NCI-H2171 treated with DMSO at 0.1 percent for 48 hours (cell line): ENCODE measurements around the gene POLR1C.
A peak's percentile ranks its signal among the peaks of the same experiment; 100 is the strongest.
"Not testable (repeated sequence)": the region's sequence is repeated elsewhere in the genome, so short reads cannot be mapped to it uniquely, and the experiment has no call there.

Experiments
- DNase-seq: peaks from one replicate; lab custom pipeline; 2025; lab: John Stamatoyannopoulos, UW

The POLR1C gene

DNA sequence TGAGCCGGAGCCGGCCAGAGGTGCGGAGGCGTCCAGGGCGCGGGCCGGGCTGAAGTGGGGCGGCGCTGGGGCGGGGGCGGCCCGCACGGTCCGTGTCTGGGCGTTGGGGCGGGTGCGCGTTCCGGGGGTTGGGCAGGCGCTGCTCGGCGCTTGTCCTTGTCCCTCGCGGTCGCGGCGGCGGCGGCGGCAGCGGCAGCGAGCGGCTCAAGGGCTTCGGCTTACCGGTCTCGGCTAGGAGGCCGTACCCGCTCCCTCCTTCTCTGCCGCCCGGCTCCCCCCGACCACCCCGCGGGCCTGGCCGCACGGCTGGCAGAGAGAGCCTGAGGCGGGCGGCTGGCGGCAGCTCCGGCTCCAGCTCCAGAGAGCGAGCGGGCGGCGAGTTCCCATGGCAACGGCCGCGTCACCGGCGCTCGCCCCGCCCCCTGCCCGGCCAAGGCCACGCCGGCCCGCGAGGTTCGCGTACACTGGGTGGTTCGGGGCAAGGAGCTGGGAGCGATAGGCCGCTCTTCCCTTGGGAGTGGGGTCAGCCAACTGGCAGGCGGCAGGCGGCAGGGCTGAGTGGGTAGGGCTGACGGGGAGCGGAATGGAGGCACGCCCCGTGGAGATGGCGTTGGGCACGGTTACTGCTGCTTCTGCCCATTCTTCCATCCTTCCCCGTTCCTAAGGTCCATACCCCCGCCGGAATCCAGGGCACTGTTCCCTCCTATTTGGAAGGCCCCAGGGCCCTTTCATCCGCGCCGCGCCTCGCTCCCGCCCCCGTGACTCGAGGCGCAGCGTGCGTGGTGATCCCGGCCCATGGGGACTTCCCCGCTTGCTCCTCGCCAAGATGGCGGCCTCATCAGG lies 6.7 kb upstream of the POLR1C start, which contains the start of gene LRRC73:
Gene LRRC73, minus strand, starts transcription at position 363 of the 843 bp plus-strand sequence. CDS start 561 bp downstream, outside the sequence.
- DNase-seq, result peak; percentile 29

DNA sequence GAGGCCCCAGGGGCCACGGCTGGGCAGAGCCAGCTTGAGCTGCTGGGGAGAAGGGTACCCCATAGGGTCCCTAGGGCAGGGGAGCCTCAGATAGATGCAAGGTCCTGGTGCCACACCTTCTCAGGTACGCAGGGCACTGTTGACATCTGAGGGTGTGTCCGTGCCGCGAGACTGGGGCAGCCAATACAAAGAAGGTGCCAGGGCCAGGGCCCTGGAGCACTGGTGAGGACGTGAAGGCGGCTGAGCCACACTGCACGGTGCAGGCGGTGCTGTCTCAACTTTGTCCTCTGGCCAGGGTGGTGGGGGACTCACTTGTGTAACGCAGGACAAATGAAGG lies 6.1 kb upstream of the POLR1C start:
- DNase-seq, result no peak

DNA sequence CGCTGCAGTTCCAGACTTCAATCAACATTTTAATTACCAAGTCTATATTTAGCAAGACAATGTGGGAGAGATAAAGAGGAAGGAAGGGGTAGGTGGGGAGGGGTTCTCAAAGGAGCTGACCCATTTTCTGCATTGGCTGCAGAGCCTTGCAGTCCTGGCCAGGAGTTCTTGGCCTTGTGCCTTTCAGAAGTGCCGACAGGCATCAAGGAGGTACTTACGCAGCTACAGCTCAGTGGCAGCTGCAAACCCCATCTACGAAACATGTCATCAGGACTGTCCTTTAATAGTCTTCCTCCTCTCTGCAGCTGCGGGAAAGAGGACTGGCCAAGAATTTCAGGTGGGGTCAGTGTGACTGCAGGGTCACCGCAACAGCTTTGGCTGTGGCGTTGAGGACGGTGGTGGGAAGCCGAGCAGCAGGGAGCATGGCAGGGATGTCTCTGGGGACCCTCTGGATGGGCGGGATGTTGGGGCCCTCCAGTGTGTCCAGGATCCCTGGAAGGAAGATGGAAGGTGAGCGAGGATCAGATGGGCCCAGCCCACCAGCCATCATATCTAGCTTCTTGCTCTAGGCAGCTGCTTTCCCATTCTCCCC lies 5.0 kb upstream of the POLR1C start:
- no peak for DNase-seq

DNA sequence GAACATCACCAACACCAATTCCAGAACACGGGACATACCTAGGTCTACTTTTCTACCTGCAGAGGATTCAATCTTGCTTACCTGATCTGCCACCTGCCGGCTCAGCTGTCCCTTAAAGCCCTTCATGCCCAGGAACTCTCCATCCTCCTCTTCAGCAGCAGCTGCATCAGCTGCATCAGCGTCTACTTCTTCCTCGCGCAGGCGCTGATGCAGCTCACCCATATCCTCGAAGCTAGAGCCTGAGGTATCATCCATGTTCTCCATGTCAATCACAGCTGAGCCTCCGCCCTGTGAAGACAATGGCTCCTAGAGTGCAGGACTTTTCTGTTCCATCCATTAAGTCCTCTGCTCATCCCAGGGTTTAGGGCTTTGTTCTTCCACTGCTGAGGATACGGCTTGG lies 1.1 kb upstream of the POLR1C start:
- no peak for DNase-seq

DNA sequence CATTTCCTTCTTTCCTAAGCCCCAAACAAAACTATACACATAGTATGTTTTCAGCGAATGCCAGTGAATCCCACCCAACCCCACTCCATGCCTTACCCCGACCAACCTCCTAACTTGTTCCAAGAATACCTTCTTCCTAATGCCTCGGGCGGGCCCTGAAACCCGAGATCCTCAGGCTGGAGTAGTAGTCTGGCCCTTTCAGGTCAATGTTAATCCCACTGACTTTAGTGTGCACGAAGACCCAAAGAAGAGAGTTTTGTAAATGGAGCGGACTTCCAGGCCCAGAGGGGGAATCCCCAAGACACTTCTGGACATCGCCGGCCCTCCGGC lies 557 bp upstream of the POLR1C start:
- no peak for DNase-seq

DNA sequence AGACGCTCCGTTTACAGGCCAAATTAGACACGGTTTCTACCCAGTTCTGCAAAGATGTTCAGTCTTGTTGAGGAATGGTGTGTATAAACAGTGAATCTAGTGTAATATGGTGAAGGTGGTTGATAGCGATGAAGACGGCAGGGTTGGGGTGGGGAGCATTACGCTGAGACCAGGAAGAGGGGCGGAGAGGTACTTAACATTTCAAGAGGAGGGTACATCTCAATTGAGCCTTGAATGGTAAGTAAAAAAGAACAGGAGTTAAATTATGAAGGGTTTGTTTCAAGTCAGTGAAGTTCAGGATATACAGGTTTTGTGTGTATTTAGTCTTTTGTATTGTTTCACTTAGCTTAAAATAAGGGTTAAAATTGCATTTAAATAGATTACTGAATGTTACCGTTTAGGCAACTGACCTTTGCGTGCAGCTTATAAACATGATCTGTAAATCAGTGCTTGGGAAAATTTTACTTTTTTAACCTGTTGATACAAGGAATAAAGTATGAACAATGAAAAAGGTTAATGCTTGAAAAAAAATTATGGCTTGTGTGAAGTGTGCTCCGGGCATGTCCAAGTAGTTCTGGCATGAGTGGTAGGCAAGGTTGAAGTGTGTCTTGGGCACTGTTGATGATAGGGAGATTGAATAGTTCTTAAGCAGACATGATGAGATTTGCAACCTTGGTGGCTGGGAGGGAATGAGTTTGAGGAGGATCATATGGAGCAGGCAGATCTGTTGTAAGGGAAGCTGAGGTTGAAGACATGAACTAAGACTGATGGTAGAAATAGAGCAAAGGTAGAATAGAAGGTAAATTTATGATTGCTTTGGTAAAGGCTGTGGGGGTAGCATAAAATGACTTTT lies 842 bp downstream of the POLR1C start:
- DNase-seq, result peak; percentile 39

DNA sequence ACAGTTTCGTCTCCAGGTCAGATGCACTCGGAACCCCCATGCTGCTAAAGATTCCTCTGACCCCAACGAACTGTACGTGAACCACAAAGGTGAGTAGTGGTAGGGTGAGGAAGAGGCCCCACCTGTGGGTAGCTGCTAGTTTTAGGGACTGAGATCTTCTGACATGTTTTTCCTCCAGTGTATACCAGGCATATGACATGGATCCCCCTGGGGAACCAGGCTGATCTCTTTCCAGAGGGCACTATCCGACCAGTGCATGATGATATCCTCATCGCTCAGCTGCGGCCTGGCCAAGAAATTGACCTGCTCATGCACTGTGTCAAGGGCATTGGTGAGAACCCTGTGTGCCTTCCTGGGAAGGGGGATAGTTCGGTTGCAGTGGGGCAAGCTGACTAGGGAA lies 3.2 kb downstream of the POLR1C start:
- no peak for DNase-seq

DNA sequence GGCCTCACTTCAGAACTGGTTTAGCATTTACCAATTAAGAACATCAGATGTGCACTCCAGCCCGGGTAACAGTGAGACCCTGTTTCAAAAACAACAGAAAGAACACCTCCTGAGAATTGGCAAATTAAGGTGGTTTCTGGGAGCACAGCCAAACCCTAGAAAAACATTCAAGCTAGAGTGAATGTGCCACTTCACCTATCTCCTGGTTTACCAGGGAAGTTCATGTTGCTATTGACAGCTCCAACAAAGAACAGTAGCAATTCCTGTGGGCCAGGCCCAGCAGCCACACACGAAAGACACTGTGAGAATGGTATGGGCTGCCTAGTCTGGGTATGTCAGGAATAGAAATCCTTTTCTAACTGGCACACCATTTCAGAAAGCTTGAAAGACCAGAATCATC lies 4.9 kb downstream of the POLR1C start:
- peak; percentile 55 for DNase-seq

DNA sequence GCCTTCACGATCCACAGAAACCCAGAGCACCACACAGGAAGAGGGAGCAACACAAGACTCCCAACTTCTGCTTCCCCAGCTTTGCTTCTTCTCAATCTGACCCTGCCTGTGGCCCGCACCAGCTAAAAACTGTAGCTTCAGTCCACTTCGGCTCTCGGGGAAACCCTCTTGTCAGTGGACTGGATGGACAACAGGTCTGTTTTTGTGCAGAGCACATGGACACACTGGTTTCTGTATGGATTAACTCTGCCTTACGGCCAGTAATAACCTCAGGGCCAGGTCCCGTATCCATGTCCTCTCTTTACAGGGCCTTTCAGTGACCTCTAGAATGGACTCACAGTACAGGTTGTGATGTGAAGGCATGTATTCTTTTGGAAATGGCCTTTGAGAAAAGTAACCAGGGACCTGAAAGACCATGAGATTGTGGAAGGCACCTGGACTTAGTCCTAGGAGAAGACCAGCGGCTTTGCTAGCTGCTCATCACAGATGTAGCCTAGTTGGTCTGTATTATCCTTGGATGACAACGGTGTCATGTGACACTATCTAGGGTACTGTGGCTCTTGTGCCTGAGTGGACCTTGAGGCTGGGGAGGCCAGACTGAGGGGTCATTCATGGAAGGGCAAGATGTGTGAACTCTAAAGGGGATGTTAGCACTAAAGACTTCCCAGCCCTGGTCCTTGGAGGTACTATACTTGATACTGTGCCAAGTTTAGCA lies 5.8 kb downstream of the POLR1C start:
- no peak for DNase-seq

DNA sequence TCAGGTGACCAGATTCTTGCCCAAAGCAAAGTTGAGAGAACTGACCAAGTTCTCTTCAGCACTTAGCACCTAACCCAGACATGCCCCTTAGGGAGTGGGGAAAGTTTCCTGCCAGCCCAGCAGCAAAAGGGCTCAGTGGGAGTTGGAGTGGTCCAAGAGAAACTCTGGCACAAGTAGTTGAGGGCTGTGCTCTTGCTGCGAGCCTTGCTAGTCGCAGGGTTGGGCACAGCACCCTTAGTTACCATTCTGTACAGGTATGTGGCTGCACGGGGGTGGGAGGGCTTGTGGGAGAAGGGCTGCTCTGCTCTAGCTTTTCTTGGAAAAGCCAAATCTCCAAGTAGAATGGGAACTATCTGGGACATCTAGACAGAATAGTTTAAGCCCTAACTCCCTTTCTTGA lies 6.4 kb downstream of the POLR1C start:
- no peak for DNase-seq

DNA sequence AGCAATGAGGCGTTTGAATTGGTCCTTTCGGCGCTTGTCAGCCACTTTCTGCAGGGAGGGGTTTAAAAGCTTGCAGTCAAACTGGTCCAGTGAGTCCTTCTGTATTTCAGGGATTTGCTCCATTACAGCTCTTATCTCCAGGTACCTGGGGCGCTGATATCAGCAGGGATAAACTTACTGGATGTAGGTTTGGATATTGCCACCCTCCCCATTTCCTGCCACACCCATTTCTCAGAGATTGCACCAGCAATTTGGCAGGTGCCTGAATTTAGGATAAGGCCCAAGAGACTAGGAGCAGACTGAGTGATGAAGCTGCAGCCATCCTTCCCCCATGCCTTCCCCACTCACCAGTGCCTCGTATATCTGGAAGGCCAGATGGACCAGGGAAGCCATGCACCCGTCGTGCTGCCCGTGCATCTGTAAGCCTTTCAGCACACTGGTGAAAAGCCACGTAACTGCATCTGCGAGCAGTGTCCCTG lies 7.6 kb downstream of the POLR1C start:
- DNase-seq, result no peak

DNA sequence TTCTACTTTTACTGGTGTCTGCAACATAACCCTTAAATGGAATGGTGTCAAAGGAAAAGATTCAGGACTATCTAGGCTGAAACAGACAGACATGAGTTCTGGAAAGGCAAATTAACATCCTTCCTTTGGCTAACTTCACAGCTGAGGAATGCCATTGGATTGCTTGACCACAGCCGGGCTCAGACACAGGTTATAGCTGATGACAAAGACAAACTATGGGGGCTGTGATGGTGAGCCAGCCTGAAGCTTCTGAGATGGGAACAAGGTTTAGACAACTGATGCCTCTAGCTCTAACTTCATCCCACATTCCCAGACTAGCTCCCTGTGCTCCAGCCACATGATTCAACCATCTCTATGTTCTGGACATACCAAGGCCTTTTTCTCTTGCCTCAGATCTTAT lies 15.3 kb downstream of the POLR1C start:
- DNase-seq, result no peak

DNA sequence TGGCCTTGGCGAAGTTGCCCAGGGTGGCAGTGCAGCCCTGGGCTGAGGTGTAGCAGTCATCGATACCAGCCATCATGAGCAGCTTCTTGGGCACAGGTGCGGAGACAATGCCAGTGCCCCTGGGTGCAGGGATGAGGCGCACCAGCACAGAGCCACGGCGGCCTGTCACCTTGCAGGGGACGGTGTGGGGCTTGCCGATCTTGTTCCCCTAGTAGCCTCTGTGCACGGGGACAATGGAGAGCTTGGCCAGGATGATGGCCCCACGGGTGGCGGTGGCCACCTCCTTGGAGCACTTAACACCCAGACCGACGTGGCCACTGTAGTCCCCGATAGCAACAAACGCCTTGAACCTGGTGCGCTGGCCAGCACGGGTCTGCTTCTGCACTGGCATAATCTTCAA lies 22.1 kb downstream of the POLR1C start:
- not testable (repeated sequence) for DNase-seq

DNA sequence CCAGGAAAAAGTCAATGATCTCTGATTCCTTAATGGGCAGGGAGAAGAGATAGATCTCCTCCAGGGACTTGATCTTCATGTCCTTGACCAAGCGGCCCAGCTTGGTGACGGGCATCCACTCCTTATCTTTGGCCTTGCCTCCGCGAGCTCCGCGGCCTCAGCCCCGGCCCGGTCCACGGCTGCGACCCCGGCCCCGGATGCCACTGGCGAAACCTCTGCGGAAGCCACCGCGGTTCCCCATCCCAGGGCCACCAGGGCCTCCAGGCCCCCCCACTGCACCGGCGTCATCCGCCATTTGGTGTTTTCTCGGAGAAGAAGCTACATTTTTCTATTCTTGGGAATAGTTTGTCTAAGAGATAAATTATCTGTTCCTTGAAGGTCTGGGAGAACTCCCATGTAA lies 22.5 kb downstream of the POLR1C start:
- not testable (repeated sequence) for DNase-seq

DNA sequence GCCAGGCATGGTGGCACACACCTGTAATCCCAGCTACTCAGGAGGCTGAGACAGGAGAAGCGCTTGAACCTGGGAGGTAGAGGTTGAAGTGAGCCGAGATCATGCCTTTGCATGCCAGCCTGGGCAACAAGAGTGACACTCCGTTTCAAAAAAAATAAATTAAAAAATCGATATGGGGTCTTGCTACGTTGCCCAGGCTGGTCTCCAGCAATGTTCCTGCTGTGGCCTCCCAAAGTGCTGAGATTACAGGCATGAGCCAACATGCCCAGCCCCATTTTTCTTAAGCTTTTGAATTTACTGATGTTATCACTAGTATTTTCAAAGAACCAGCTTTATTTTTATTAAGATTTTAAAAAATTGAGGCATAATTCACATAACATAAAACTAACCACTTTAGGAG lies 23.6 kb downstream of the POLR1C start:
- DNase-seq, result no peak

DNA sequence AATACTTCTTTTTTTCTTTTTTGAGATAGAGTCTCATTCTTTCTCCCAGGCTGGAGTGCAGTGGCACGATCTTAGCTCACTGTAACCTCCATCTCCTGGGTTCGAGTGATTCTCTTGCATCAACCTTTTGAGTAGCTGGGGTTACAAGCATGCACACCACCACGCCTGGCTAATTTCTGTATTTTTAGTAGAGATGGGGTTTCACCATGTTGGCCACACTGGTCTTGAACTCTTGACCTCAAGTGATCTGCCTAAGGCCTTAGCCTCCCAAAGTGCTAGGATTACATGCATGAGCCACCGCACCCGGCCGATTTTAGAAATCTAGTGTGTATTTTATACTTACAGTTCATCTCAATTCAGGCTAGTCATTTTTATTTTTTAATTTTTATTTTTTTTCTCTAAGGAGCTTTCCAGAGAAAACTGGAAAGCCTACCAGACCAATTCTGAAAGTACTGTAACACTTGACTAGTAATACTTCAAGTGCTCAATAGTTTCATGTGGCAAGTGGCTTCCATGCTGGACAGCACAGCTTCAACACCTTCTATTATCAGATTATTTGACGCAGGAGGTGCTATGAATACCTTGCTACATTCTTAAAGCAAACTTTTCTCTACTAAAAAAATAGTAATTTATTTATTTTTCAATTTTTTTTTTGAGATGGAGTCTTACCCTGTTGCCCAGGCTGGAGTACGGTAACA lies 25.0 kb downstream of the POLR1C start:
- no peak for DNase-seq

DNA sequence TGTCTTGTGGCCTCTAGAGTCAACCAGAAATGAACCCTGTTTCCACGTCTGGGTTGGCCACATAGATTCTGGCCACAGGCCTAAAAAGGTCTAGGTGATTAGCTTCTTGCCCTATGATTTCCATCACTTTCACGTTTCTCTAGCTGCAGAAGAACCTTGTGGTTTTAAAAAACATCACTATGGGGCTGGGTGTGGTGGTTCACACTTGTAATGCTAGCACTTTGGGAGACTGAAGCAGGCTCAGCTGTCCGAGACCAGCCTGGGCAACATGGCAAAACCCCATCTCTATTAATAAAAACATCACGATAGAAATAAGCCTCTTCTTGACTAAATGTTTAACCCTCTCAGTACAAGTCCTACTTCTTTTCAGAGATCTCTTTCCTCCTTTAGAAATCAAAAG lies 27.6 kb downstream of the POLR1C start:
- no peak for DNase-seq

DNA sequence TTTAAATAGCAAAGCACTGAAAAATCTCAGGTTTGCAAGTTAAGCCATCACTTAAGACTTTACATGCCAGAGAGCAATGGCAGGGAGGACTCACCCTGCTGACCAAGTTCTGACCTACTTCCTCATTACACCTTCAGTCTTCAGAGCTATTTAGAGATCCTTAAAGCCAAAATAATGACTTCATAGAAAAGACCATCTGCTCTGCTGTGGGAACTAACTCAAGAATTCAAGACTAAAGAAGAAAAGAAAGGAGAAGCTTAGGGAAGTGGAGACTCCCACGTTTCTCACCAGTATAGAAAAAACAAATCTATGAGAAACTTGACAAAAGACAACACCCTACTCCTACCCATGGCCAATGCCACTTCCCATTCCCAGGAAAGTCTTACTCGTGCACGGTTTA lies 30.3 kb downstream of the POLR1C start:
- DNase-seq, result no peak

DNA sequence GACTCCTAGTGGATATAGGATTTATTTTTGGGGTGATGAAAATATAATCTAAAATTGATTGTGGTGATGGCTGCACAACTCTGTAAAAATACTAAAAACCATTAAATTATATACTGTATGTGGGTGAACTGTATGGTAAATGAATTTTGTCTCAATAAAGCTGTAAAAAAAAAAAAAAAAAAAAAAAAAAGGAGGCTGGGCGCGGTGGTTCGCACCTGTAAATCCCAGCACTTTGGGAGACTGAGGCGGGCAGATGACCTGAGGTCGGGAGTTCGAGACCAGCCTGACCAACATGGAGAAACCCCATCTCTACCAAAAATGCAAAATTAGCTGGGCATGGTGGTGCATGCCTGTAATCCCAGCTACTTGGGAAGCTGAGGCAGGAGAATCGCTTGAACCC lies 40.7 kb downstream of the POLR1C start:
- DNase-seq, result not testable (repeated sequence)

DNA sequence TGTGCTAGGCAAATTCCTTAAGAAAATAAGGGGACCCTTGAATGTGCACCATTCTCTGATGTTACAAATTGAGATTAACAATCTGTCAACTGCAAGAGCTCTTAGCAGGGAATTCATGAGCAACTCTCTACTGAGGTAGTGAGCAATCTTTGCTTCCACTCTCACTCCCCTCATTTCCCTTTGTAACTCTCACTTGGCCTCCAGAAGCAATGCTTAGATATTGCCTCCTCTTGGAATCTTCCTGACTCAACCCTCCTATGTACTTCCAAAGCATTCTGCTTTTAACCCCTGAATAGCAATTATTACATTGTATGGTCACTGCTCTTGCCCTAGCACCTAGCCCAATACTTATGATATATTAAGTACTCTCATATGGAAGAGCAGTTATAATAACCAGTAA lies 42.4 kb downstream of the POLR1C start:
- no peak for DNase-seq

DNA sequence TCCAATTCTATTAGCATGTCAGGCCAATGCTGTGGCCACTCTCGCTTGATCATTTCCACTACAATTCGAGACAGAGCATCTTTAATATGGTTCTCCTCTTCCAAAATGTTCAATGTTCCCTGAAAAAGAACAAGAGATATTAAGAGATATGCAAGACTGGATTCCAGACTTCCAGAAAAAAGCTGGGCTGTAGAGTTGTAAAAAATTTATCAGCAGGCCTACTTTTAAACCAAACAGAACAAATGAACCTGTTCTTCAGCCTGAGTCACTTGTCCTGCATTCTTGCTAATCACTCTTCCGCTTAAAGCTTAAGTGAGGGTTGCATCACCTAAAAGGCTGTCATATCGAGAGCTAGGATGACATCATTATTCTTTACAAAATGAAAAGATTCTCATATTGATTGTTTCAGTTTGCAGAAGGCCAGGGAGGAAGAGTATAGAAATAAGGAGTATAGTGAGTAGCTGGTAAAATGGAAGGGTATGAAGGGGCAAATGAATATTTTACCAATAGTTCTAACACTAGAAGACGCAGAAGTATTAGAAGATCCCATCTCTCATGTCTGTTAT lies 54.1 kb downstream of the POLR1C start:
- DNase-seq, result no peak
